A673 (cell line): ENCODE results near the gene GPR179. TPM values are rescaled to one million over a fixed set of nuclear protein-coding genes. Genes with fewer than 3 reads are reported as not detected.

ENCODE experiments used
- BruUV-seq: library from RNA; stranded (reverse); fragments of 400-500 nt; replicated peaks from 2 replicates; lab custom pipeline; 2021; lab: Mats Ljungman, UMichigan
- CTCF ChIA-PET: fragments of 300-600 bp; sonication (Branson Sonifier 250); formaldehyde crosslinking; loops from one replicate; lab custom pipeline; 2022; ENCODE audit warnings: antibody characterized with exemption; lab: Charles Lee
- POLR2A ChIA-PET: fragments of 300-600 bp; sonication (Branson Sonifier 250); formaldehyde crosslinking; loops from one replicate; lab custom pipeline; 2022; ENCODE audit warnings: antibody characterized with exemption; ENCODE audit not compliant: low non-redundant PET; lab: Charles Lee
- DNase-seq: peaks from one replicate; pipeline ENCODE4 v3.0.0-alpha.2; 2015; ENCODE audit warnings: low spot score
- H3K27ac ChIP-seq: fragments of 200-600 bp; sonication (generic); 2 replicates; pipeline ENCODE4 v1.5.1; 2016; ENCODE audit warnings: mixed run types, low read depth, mild to moderate bottlenecking, mixed read lengths, antibody characterized with exemption, low read length; ENCODE audit not compliant: poor library complexity, severe bottlenecking
- H3K27me3 ChIP-seq: fragments of 200-600 bp; sonication (generic); replicated peaks from 2 replicates; pipeline ENCODE4 v1.6.1; 2017; ENCODE audit warnings: mixed run types, low read depth, mild to moderate bottlenecking, mixed read lengths, antibody characterized with exemption, low read length; ENCODE audit not compliant: insufficient read depth, poor library complexity
- H3K36me3 ChIP-seq: fragments of 200-600 bp; sonication (generic); 2 replicates; pipeline ENCODE4 v1.6.1; 2016; ENCODE audit warnings: mixed run types, mild to moderate bottlenecking, mixed read lengths, antibody characterized with exemption, low read length; ENCODE audit not compliant: insufficient read depth, poor library complexity, severe bottlenecking
- H3K4me1 ChIP-seq: fragments of 200-600 bp; sonication (generic); 2 replicates; pipeline ENCODE4 v1.6.1; 2017; ENCODE audit warnings: mixed run types, mild to moderate bottlenecking, mixed read lengths, antibody characterized with exemption, low read length; ENCODE audit not compliant: insufficient read depth, poor library complexity, severe bottlenecking
- H3K4me3 ChIP-seq: fragments of 200-600 bp; sonication (generic); 2 replicates; pipeline ENCODE4 v1.5.1; 2016; ENCODE audit warnings: low read depth, mixed run types, mild to moderate bottlenecking, mixed read lengths, low read length; ENCODE audit not compliant: poor library complexity, severe bottlenecking
- H3K9me3 ChIP-seq: fragments of 200-600 bp; sonication (generic); 2 replicates; pipeline ENCODE4 v1.6.1; 2016; ENCODE audit warnings: mixed run types, low read depth, mild to moderate bottlenecking, mixed read lengths, antibody characterized with exemption, low read length; ENCODE audit not compliant: poor library complexity, severe bottlenecking
- CTCF ChIP-seq: fragments of 300-800, 200-600 bp; sonication (generic); conservative IDR thresholded peaks from 2 replicates; pipeline ENCODE4 v1.5.1; 2017; ENCODE audit warnings: low read depth, mild to moderate bottlenecking, antibody characterized with exemption, low read length, moderate library complexity, mixed read lengths
- EZH2 ChIP-seq: fragments of 200-600 bp; sonication (generic); IDR thresholded peaks from 2 replicates; pipeline ENCODE4 v1.6.1; 2017; ENCODE audit warnings: borderline replicate concordance, low read depth, mild to moderate bottlenecking, mixed read lengths, antibody characterized with exemption, low read length; ENCODE audit not compliant: poor library complexity, severe bottlenecking
- intact Hi-C: fragments of 100-400 bp; cut with micrococcal nuclease; formaldehyde crosslinking; loops from one replicate; pipeline ENCODE4 v1.10.0; 2022; ENCODE audit not compliant: unreplicated experiment
- total RNA-seq: library from RNA; stranded (reverse); gene quantifications from 2 replicates; pipeline ENCODE4 v1.2.3, GENCODE V29; 2021

Gene GPR179
- total RNA-seq, 1 experiment from 2014 or later: 0.04 TPM

GRCh38 chr17:38349097-38349730 lies 5.5 kb upstream of the GPR179 start:
- intact Hi-C loops: loop anchor here (1.0 kb wide), 1 partner anchor 65 kb away; no protein-coding TSS in a partner anchor
- DNase-seq: peak; percentile 75
- POLR2A ChIA-PET: interaction anchor here (0.6 kb wide), 1 partner anchor 63 kb away, joined by 8 read pairs; no protein-coding TSS in a partner anchor
- TF ChIP-seq EZH2 (no peak), CTCF (peak; percentile 74)
- Histone ChIP-seq H3K4me3 (no peak overlapping the region), H3K9me3 (no peaks in the 10 kb centered on the region), H3K27ac (no peak overlapping the region), H3K36me3 (no peaks in the 10 kb centered on the region), H3K27me3 (no peaks in the 10 kb centered on the region), H3K4me1 (peaks cover 8% of the 10 kb centered on the region)
- no TSS peak for BruUV-seq
- CTCF ChIA-PET: interaction anchor here (0.5 to 2.5 kb wide), 7 partner anchors 10 to 467 kb away, joined by 3 to 27 read pairs (median 4); no protein-coding TSS in a partner anchor

- intact Hi-C loops: no loop called here
- no peaks in the 10 kb centered on the region for H3K36me3 ChIP-seq
- no peak overlapping the region for H3K27ac ChIP-seq
- ChIA-PET POLR2A (no interaction called here), CTCF (no interaction called here)
- TF ChIP-seq CTCF: no peak
- no peak for TF ChIP-seq EZH2
- no peaks in the 10 kb centered on the region for H3K9me3 ChIP-seq
- H3K4me1 ChIP-seq: no peaks in the 10 kb centered on the region
- no peak for DNase-seq
- no TSS peak for BruUV-seq
- H3K4me3 ChIP-seq: no peak overlapping the region
- no peaks in the 10 kb centered on the region for H3K27me3 ChIP-seq
Measured at GRCh38 chr17:38345743-38346142, 2.0 kb upstream of the GPR179 start.

GRCh38 chr17:38344420-38344745 lies 627 bp upstream of the GPR179 start:
- no peaks in the 10 kb centered on the region for H3K9me3 ChIP-seq
- H3K27me3 ChIP-seq: no peaks in the 10 kb centered on the region
- no peaks in the 10 kb centered on the region for H3K36me3 ChIP-seq
- BruUV-seq: no TSS peak
- ChIA-PET POLR2A (no interaction called here), CTCF (interaction anchor here (0.6 kb wide), 1 partner anchor 71 kb away, joined by 3 read pairs; no protein-coding TSS in a partner anchor)
- no peak overlapping the region for H3K4me3 ChIP-seq
- H3K4me1 ChIP-seq: no peaks in the 10 kb centered on the region
- DNase-seq: no peak
- intact Hi-C loops: no loop called here
- TF ChIP-seq CTCF (no peak), EZH2 (no peak)
- no peak overlapping the region for H3K27ac ChIP-seq
